Type B pancreatic cell (in vitro differentiated cells): ENCODE data around the gene TEX36. TPM values are rescaled to one million over a fixed set of nuclear protein-coding genes. Genes with fewer than 3 reads are reported as not detected.
"Not testable (repeated sequence)": the region's sequence is repeated elsewhere in the genome, so short reads cannot be mapped to it uniquely, and the experiment has no call there.

Source experiments
- DNase-seq: peaks from one replicate; pipeline ENCODE4 v3.0.0; 2021; ENCODE audit warnings: mixed read lengths; ENCODE audit not compliant: unreplicated experiment; ENCODE audit errors: extremely low spot score
- H3K27ac Mint-ChIP-seq: 2 replicates; pipeline ENCODE4 v1.8.0; 2021; ENCODE audit warnings: mild to moderate bottlenecking, mixed read lengths
- H3K27me3 Mint-ChIP-seq: 2 replicates; pipeline ENCODE4 v1.8.0; 2021; ENCODE audit warnings: mixed read lengths
- H3K36me3 Mint-ChIP-seq: 2 replicates; pipeline ENCODE4 v1.8.0; 2021; ENCODE audit warnings: mixed read lengths
- H3K4me1 Mint-ChIP-seq: one replicate; pipeline ENCODE4 v1.8.0; 2021; ENCODE audit warnings: mixed read lengths; ENCODE audit not compliant: unreplicated experiment
- H3K4me3 Mint-ChIP-seq: 2 replicates; pipeline ENCODE4 v1.8.0; 2021; ENCODE audit warnings: mild to moderate bottlenecking, mixed read lengths
- H3K9me3 Mint-ChIP-seq: 2 replicates; pipeline ENCODE4 v1.8.0; 2021; ENCODE audit warnings: mixed read lengths
- total RNA-seq: library from RNA; stranded (reverse); gene quantifications from 2 replicates; pipeline ENCODE4 v1.2.1, GENCODE V29; 2021; ENCODE audit warnings: low replicate concordance
- TF ChIP-seq, protein P1 (sequence below): fragments of 200-600 bp; sonication (generic); conservative IDR thresholded peaks from 2 replicates; pipeline ENCODE4 v1.5.0; 2021; ENCODE audit warnings: antibody characterized with exemption, mild to moderate bottlenecking

The TEX36 gene
- total RNA-seq, 1 donor from 2014 or later: not detected

DNA sequence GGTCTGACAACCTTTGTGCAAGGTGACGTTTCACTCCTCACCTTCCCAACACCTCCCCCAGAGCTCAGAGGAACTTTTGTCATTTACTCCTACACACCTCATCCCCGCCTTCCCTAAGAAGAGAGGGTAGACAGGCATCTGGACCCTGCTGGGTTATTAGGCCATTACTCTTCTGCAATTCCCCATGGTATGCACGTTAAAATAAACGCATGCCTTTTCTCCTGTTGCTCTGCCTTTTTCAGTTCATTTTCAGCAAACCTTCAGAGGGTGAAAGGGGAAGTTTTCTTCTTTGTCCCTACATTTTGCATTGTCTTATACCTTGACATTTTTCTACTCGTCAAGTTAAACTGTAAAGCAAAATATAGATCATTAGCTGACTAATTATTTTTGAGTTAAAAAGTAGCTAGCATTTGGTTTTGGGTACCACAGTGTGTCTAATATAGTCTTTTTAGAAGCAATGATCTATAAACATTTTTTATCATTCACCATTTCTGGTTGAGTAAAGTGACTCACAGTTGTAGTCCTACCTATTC is 26.1 kb upstream of the TEX36 start:
- H3K27me3 Mint-ChIP-seq: no peaks in the 10 kb centered on the region
- H3K36me3 Mint-ChIP-seq: no peaks in the 10 kb centered on the region
- H3K9me3 Mint-ChIP-seq: no peaks in the 10 kb centered on the region
- H3K4me3 Mint-ChIP-seq: no peak overlapping the region
- DNase-seq: no peak
- H3K4me1 Mint-ChIP-seq: peaks cover 37% of the 10 kb centered on the region
- TF ChIP-seq, protein P1, sequence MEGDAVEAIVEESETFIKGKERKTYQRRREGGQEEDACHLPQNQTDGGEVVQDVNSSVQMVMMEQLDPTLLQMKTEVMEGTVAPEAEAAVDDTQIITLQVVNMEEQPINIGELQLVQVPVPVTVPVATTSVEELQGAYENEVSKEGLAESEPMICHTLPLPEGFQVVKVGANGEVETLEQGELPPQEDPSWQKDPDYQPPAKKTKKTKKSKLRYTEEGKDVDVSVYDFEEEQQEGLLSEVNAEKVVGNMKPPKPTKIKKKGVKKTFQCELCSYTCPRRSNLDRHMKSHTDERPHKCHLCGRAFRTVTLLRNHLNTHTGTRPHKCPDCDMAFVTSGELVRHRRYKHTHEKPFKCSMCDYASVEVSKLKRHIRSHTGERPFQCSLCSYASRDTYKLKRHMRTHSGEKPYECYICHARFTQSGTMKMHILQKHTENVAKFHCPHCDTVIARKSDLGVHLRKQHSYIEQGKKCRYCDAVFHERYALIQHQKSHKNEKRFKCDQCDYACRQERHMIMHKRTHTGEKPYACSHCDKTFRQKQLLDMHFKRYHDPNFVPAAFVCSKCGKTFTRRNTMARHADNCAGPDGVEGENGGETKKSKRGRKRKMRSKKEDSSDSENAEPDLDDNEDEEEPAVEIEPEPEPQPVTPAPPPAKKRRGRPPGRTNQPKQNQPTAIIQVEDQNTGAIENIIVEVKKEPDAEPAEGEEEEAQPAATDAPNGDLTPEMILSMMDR: no peak
- H3K27ac Mint-ChIP-seq: no peak overlapping the region

DNA sequence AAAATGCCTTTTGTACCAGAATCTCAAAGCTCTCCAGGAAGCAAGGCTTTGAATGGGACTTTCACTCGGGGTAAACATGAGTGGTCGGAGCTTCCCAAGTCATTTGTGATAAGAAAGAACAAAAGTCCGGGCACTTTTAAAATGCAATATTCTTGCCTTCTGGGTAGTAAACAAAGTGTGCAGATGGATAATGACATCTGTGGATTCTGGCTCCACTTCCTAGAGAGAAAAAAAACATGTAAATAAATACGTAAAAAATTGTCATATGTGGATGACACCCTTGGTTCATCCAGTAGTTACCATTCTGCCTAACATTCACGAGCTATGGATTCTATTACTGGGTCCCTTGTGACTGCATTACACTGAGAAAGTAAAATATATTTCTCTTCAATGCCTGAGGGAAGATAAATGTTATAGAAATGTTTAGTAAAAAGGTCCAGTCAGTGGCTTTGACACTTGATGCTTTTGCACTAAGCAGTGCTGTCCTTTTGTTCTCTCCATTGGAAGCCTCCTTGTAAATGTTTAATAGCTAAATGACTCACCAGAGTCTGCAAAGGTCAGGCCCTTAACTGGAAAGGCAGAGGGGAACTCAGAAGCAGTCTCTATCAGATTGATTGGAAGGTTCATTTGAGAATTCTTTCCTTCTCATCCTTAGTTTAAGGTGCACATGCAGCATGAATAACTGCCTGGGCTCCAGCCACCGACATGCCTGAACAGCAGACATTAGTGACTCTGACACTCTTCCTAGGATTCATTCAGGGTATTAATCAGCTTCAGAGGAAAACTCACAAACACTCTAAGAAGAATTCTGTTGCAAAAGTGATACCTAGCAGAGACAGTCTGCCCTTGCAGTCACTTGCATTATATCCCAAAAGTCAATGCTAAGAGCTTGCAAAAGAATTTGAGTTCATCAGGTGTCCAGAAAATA is 24.8 kb upstream of the TEX36 start:
- no peak for DNase-seq
- Mint-ChIP-seq H3K27ac (peak overlapping the region; percentile 16), H3K4me3 (no peak overlapping the region), H3K27me3 (no peaks in the 10 kb centered on the region), H3K4me1 (peaks cover 37% of the 10 kb centered on the region), H3K36me3 (no peaks in the 10 kb centered on the region), H3K9me3 (peaks cover 2% of the 10 kb centered on the region)
- TF ChIP-seq, protein P1: no peak

DNA sequence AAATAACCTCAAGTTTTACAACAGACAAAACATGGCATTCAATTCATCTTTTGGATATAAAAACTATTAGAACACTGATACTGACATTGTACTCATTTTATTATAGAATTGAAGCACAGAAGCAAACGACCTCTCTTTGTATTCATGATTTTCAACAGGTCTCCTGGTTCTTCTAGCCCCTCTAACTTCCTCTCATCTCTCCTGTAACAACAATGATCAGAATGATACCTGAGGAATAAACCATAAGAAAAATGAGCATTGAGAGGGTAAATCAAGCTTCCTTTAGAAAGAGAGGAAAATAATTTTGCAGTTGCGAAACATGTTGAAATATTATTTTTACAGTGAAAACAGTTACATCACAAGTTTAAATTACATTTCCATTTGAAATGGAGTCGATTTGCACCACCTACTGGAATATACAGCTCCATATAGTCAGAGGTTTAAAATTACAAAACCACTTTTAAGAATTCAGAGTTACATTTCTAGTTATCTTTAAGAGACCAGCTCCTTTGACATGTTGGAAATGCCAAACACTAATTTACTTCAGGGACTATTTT is 17.5 kb upstream of the TEX36 start:
- no peak overlapping the region for H3K4me3 Mint-ChIP-seq
- H3K36me3 Mint-ChIP-seq: no peaks in the 10 kb centered on the region
- no peaks in the 10 kb centered on the region for H3K4me1 Mint-ChIP-seq
- H3K9me3 Mint-ChIP-seq: peaks cover 5% of the 10 kb centered on the region
- DNase-seq: no peak
- H3K27me3 Mint-ChIP-seq: no peaks in the 10 kb centered on the region
- TF ChIP-seq, protein P1: peak; percentile 44
- H3K27ac Mint-ChIP-seq: no peak overlapping the region

DNA sequence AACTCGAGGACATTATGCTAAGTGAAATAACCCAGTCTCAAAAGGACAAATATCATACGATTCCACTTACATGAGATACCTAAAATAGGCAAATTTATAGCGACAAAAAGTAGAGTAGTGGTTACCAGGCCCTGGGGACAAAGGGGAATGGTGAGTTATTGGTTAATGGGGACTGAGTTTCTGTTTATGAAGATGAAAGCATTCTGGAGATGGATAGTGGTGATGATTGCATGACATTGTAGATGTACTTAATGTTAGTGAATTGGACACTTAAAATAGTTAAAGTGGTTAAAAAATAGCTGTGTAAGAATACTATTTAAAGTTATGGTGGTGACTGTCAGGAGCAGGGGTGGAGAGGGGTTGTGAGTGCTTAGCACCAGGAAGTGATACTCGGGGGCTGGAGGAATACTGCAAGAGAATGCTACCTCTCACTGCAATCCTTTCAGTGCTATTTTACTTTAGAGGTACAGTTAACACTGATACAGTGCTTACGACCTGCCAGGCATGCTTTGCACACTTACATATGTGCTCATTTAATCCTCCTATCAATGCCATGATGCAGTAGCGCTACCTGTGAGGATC is 16.7 kb upstream of the TEX36 start:
- H3K27me3 Mint-ChIP-seq: no peaks in the 10 kb centered on the region
- H3K9me3 Mint-ChIP-seq: peaks cover 5% of the 10 kb centered on the region
- H3K36me3 Mint-ChIP-seq: no peaks in the 10 kb centered on the region
- no peak for DNase-seq
- no peak overlapping the region for H3K4me3 Mint-ChIP-seq
- no peak overlapping the region for H3K27ac Mint-ChIP-seq
- TF ChIP-seq, protein P1: no peak
- H3K4me1 Mint-ChIP-seq: no peaks in the 10 kb centered on the region

DNA sequence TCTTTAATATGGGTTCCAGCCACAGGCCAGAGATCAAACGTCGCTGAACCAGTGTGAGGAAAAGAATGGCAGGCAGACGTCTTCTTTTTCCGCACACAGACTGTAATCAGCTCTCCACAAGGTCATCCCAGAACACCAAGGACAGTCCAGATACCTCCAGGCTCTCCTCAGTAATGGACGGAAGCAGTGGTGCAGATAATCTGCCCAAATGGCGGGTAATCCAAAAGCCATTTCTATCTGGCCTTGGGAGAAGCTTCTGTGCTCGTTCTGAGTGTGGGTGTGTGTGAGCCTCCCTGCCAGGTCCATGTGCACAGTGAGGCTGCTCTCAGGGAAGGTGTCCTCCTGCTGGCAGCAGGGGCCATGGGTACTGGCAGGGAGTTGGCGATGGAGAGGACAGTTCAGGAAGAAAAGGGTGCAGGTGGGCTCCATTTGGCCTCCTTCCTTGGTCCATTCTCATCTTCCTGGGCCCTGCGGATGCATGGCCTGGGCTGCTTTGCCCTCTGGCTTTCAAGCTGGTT is 15.6 kb upstream of the TEX36 start:
- no peak for DNase-seq
- Mint-ChIP-seq H3K27ac (no peak overlapping the region), H3K4me1 (no peaks in the 10 kb centered on the region), H3K27me3 (no peaks in the 10 kb centered on the region), H3K9me3 (peaks cover 5% of the 10 kb centered on the region), H3K4me3 (no peak overlapping the region), H3K36me3 (no peaks in the 10 kb centered on the region)
- TF ChIP-seq, protein P1: no peak

DNA sequence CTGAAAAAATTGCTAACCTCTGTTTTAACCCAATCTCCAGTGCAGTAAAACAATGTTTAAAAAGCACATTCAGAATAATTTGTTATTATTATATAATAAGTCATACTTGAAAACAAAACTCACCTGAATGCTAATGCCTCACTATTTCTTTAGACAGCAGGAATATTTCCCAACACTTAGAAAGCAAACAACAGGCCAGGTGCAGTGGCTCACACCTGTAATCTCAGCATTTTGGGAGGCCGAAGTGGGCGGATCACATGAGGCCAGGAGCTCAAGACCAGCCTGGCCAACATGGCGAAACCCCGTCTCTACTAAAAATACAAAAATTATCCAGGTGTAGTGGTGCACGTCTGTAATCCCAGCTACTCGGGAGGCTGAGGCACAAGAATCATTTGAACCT is 13.9 kb upstream of the TEX36 start:
- H3K27me3 Mint-ChIP-seq, H3K9me3 Mint-ChIP-seq, H3K4me1 Mint-ChIP-seq, H3K27ac Mint-ChIP-seq, H3K4me3 Mint-ChIP-seq, H3K36me3 Mint-ChIP-seq, DNase-seq: not testable (repeated sequence)
